HG02970 (cell line): ENCODE results near the gene CNKSR1.

Source experiments
- ATAC-seq: cut with Tn5 transposase; IDR thresholded peaks from one replicate; pipeline ENCODE4 v1.9.1; 2021; ENCODE audit warnings: mild to moderate bottlenecking, moderate library complexity, moderate number of reproducible peaks; ENCODE audit not compliant: unreplicated experiment, low FRiP score

The CNKSR1 gene, protein sequence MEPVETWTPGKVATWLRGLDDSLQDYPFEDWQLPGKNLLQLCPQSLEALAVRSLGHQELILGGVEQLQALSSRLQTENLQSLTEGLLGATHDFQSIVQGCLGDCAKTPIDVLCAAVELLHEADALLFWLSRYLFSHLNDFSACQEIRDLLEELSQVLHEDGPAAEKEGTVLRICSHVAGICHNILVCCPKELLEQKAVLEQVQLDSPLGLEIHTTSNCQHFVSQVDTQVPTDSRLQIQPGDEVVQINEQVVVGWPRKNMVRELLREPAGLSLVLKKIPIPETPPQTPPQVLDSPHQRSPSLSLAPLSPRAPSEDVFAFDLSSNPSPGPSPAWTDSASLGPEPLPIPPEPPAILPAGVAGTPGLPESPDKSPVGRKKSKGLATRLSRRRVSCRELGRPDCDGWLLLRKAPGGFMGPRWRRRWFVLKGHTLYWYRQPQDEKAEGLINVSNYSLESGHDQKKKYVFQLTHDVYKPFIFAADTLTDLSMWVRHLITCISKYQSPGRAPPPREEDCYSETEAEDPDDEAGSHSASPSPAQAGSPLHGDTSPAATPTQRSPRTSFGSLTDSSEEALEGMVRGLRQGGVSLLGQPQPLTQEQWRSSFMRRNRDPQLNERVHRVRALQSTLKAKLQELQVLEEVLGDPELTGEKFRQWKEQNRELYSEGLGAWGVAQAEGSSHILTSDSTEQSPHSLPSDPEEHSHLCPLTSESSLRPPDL

DNA sequence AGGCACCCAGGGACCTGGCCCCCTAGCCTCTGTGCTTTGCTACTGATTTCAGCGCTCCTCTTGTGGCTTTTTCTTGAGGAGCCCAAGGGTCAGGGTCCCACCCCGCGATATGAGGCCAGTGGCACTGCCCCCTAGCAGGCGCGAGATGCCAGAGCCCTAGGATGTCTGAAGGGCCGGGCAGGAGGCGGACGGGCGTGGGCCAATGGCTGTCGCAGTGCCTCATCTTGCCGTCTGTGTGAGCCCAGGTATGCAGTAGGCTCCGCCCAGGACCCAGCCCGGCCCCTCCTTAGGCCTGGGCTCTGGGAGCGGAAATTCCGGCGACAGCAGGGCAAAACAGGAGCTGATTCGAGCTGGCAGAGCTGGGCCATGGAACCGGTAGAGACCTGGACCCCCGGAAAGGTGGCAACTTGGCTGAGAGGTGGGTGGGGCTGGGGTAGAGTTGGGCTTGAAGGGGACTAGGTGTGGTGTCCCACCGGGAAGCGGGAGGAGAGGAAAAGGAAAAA lies at the start of gene CNKSR1:
TSS of gene CNKSR1 (plus strand) at position 310 of the 503 bp plus-strand sequence. CDS start at position 367, 57 bp downstream.
- ATAC-seq: no peak

- no peak for ATAC-seq
These were observed 47.5 kb upstream of the CNKSR1 start for GRCh38 chr1:26129778-26130177.

DNA sequence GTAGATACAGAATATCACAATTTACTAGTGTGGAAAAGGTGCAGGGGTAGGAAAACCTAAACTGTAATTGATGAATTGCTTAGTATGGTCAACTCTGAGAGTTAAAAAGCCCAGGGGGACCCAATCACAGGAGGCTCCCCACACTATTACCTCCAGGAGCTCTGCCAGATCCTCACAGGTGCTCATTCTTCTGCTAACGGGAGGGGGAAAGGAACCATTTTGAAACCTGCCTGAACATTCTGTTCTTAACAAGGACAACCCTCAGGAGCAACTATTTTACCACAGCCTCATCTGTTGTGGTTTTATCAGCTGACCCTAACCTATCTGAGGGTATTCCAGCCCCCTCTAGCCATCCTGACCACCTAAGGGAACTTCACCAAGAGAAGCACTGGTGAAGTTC lies 46.6 kb upstream of the CNKSR1 start:
- ATAC-seq: no peak

DNA sequence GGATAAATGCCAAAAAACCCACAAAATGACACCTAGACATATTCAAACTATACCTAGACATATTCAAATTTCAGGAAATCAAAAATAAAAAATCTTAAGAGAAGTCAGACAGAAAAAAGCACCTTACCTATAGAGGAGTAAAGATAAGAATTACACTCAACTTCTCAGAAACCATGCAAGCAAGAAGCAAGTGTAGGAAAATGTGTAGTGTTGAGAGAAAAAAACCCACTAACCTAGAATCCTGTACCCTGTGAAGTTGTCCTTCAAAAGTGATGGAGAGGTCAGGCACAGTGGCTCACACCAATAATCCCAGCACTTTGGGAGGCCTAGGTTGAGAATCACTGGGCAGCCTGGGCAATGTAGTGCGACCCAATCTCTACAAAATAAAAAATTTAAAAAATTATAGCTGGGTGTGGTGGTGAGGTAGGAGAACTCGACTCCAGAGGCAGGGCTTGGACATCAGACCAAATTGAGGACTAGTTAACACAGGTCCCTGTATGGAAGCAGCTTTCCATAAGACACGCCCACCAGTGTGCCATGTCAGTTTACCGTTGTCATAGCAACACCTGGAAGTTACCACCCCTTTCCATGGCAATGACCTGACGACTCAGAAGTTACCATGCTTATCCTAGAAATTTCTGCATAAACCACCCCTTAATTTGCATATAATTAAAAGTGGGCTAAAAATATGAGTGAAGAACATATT lies 45.0 kb upstream of the CNKSR1 start:
- no peak for ATAC-seq

DNA sequence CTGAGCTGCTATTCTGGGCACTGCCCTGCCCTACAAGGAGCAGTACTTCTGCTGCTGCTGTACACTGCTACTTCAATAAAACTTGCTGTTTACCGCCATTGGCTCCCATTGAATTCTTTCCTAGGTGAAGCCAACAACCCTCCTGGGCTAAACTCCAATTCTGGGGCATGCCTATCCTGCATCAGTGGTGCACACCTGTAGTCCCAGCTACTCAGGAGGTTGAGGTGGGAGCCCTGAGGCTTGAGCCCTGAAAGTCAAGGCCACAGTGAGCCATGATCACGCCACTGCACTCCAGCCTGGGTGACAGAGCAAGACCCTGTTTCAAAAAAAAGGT lies 44.5 kb upstream of the CNKSR1 start:
- no peak for ATAC-seq

DNA sequence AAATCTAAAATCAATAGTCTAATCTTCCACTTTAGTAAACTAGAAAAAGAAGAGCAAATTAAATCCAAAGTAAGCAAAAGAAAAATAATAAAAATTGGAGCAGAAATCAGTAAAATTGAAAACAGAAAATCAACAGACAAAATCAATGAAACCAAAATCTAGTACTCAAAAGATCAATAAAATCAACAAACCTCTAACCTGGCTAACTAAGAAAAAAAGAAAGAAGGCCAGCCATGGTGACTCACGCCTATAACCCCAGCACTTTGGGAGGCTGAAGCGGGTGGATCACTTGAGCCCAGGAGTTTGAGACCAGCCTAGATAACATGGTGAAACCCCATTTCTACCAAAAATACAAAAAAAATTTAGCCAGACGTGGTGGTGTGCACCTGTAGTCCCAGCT lies 42.8 kb upstream of the CNKSR1 start:
- ATAC-seq: no peak

- ATAC-seq: no peak
These were observed 38.2 kb upstream of the CNKSR1 start for GRCh38 chr1:26138974-26139558.

DNA sequence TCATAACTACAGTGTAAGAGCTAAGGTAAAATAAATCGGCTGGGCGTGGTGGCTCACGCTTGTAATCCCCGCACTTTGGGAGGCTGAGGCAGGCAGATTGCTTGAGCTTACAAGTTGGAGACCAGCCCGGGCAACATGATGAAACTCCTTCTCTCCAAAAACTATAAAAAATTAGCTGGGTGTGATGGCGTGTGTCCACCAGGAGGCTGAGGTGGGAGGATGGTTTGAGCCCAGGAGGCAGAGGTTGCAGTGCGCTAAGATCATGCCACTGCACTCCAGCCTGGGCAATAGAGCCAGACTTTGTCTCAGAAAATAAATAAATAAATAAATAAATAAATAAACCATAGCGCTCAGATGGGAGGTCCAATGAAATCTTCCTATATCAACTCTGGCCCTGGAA lies 35.1 kb upstream of the CNKSR1 start:
- ATAC-seq: no peak

GRCh38 chr1:26145041-26145959 lies 32.0 kb upstream of the CNKSR1 start:
- ATAC-seq: no peak

GRCh38 chr1:26145960-26146294 lies 31.4 kb upstream of the CNKSR1 start:
- no peak for ATAC-seq

DNA sequence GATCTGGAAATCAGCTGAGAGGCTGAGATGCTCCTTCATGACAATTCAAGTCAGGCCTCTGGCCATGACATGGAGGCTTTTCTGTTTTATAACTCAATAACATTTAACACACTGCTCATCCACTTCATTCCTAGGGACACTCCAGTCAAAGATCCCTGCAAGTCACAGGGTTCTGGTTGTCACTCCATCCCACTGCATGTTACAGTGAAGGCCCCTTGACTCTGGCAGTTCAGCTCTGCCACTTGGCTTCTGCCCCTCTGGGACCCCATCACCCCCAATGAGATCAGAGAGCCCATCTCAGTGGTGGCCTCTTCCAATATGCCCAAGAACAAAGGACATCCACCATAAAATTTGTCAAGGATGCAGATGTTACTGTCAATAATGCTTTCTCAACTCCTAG lies 28.4 kb upstream of the CNKSR1 start:
- ATAC-seq: no peak

- no peak for ATAC-seq
These were observed 23.2 kb upstream of the CNKSR1 start for GRCh38 chr1:26153966-26154532.

DNA sequence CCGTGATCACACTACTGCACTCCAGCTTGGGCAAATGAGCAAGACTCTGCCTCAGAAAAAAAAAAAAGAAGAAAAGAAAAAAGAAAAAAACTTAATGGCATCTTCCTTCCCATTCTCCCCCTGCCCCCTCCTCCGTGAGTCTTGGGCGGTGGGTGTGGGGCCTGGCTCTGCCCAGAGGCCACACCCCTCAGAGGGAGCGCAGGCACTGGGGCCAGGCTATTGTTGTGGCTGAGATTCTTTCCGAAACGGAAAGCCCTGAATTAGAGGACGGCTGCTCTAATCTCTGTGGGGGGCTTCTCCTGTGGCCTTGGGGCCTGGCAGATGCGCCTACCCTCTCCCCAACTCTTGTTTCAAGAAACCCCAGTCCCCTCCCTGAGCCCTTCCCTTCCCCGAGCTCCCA lies 22.5 kb upstream of the CNKSR1 start:
- ATAC-seq: no peak

- ATAC-seq: no peak
These were observed 21.7 kb upstream of the CNKSR1 start for GRCh38 chr1:26155370-26156284.

DNA sequence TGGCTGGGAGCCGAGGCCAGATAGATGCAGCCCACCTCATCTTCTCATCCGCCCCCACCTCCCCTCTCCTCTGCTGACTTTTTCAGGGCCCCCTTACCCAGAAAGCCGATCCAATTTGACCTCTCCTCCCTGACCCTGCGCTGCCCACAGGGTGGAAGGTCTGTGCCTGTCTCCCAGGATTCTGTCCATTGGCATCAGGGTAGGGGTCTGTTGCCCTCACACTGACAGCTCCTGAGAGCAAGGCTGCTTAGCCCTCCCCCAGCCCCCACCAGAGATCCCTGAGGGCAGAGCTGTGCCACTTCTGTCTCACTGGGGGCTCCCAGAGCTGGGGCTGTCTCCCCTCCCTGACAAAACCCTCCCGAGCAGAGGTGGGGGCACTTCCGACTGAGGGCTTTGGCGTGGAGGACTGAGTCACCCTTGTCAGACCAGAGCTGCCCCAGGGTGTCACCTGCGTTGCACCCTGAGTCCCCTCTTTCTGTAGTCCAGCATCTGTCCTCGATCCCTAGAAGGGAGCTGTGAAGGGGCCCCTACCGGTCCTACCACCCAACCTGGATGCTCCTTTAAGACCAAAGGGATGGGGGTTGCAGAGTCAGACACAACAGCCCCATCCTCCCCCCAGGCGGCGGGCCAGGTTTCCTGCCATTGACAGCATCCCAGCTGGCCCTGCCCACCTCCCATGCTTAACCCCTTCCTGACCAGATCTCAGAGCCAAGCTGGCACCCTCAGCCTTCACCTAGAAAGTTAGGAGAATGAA lies 20.8 kb upstream of the CNKSR1 start:
- no peak for ATAC-seq

- ATAC-seq: no peak
These were observed 18.9 kb upstream of the CNKSR1 start for GRCh38 chr1:26158271-26158907.
